ENCODE results near the gene FARP2. TPM values are rescaled to one million over a fixed set of nuclear protein-coding genes. Genes with fewer than 3 reads are reported as not detected.

Gene FARP2
- total and polyA plus RNA-seq, 10 of the 15 experiments (the other 5 are each of a cell fraction or from before 2014, with no cell fraction given): 5.5 to 67.5 (median 36.8) TPM

- TF ChIP-seq KAT2A (conservative IDR thresholded peaks at IDR 0.05; ENCODE audit: control insufficient read depth, low read depth, low read length): no peak
- TF ChIP-seq ZBTB11 (CRISPR knock-in tag; IDR thresholded peaks at IDR 0.05): no peak
- no peak for TF ChIP-seq BCL11A (IDR thresholded peaks at IDR 0.05; ENCODE audit: low read depth, low read length)
- peak; percentile 73; the same call in 1 of the 2 replicates for TF ChIP-seq POLR2AphosphoS5 (IDR thresholded peaks at IDR 0.05; ENCODE audit: low read length)
- TF ChIP-seq DPF2 (IDR thresholded peaks at IDR 0.05): peak; percentile 59; the same call in 1 of the 2 replicates
- TF ChIP-seq ZBED1 (IDR thresholded peaks at IDR 0.05; ENCODE audit: borderline replicate concordance): peak; percentile 69; the same call in 1 of the 2 replicates
- TF ChIP-seq FOXM1 (IDR thresholded peaks at IDR 0.05; ENCODE audit: low read depth, low read length): no peak
- no peak for TF ChIP-seq TCF7 (IDR thresholded peaks at IDR 0.05; ENCODE audit: borderline replicate concordance)
- peak; percentile 62; the same call in 1 of the 2 replicates for TF ChIP-seq MXI1 (IDR thresholded peaks at IDR 0.05; ENCODE audit: low read depth, low read length)
- no peak for TF ChIP-seq IRF4 (IDR thresholded peaks at IDR 0.05; ENCODE audit: low read depth, low read length)
- TF ChIP-seq RAD21 (IDR thresholded peaks at IDR 0.05; ENCODE audit: insufficient read depth, low read depth, low read length): no peak
- TF ChIP-seq TAF1 (IDR thresholded peaks at IDR 0.05; ENCODE audit: borderline replicate concordance, low read depth, low read length): peak; percentile 71; the same call in 1 of the 2 replicates
- no peak for TF ChIP-seq USF1 (IDR thresholded peaks at IDR 0.05; ENCODE audit: borderline replicate concordance, extremely low read length, insufficient read depth, low read depth, low read length)
- no peak for TF ChIP-seq PML (IDR thresholded peaks at IDR 0.05; ENCODE audit: low read length)
- peak; percentile 15; the same call in 1 of the 2 replicates for TF ChIP-seq ZBTB40 (IDR thresholded peaks at IDR 0.05; ENCODE audit: borderline replicate concordance)
- peak; percentile 81 for TF ChIP-seq MLLT1 (IDR thresholded peaks at IDR 0.05)
Observed at GRCh38 chr2:241315879-241316631, 40.0 kb upstream of the FARP2 start, which contains the start of gene SEPTIN2 (continued).

All from GM12878 (cell line).